ENCODE results near the gene PRPF40A.

Gene PRPF40A

GRCh38 chr2:152678808-152679207 is 38.5 kb downstream of the PRPF40A start:
- no peak overlapping the region for H2AFZ ChIP-seq (ENCODE audit: low read length)
- no peak for TF ChIP-seq EZH2phosphoT487 (IDR thresholded peaks at IDR 0.05; ENCODE audit: low read length)
- TF ChIP-seq, protein P1, sequence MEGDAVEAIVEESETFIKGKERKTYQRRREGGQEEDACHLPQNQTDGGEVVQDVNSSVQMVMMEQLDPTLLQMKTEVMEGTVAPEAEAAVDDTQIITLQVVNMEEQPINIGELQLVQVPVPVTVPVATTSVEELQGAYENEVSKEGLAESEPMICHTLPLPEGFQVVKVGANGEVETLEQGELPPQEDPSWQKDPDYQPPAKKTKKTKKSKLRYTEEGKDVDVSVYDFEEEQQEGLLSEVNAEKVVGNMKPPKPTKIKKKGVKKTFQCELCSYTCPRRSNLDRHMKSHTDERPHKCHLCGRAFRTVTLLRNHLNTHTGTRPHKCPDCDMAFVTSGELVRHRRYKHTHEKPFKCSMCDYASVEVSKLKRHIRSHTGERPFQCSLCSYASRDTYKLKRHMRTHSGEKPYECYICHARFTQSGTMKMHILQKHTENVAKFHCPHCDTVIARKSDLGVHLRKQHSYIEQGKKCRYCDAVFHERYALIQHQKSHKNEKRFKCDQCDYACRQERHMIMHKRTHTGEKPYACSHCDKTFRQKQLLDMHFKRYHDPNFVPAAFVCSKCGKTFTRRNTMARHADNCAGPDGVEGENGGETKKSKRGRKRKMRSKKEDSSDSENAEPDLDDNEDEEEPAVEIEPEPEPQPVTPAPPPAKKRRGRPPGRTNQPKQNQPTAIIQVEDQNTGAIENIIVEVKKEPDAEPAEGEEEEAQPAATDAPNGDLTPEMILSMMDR (IDR thresholded peaks at IDR 0.05; ENCODE audit: low read length), result no peak
- no peak for TF ChIP-seq EZH2 (optimal IDR thresholded peaks at IDR 0.05; ENCODE audit: low read depth, low read length)
- H4K20me1 ChIP-seq (ENCODE audit: insufficient read depth, low read length), result peaks cover 3% of the 10 kb centered on the region; the same call in 1 of the 2 replicates
- no peak overlapping the region for H3K9ac ChIP-seq (ENCODE audit: low read length)
- H3K9me3 ChIP-seq (replicated peaks; ENCODE audit: insufficient read depth, low read length), result no peaks in the 10 kb centered on the region
- H3K36me3 ChIP-seq (replicated peaks; ENCODE audit: insufficient read depth, low read length), result peaks cover 22% of the 10 kb centered on the region; the same call in 1 of the 2 replicates
- no peak overlapping the region for H3K4me3 ChIP-seq (ENCODE audit: low read length)
- no peak overlapping the region for H3K27ac ChIP-seq (ENCODE audit: low read length)
- no peak overlapping the region for H3K4me2 ChIP-seq (ENCODE audit: low read depth, low read length)
- no peak for DNase-seq
- no peaks in the 10 kb centered on the region for H3K4me1 ChIP-seq (ENCODE audit: low read length)
- H3K9me2 ChIP-seq (replicated peaks; ENCODE audit: insufficient read depth, low read length), result no peaks in the 10 kb centered on the region
- H3F3A ChIP-seq (ENCODE audit: insufficient read depth, low read length), result no peaks in the 10 kb centered on the region
- H3K27me3 ChIP-seq (replicated peaks; ENCODE audit: insufficient read depth, low read length), result no peaks in the 10 kb centered on the region
- H3K79me2 ChIP-seq (ENCODE audit: low read length), result peaks cover 29% of the 10 kb centered on the region

- Histone ChIP-seq H3K27ac (ENCODE audit: low read length) (no peak overlapping the region), H3K9me2 (replicated peaks; ENCODE audit: insufficient read depth, low read length) (no peaks in the 10 kb centered on the region), H3K9me3 (replicated peaks; ENCODE audit: insufficient read depth, low read length) (no peaks in the 10 kb centered on the region), H3K36me3 (replicated peaks; ENCODE audit: insufficient read depth, low read length) (peaks cover 22% of the 10 kb centered on the region; the same call in 1 of the 2 replicates), H4K20me1 (ENCODE audit: insufficient read depth, low read length) (no peaks in the 10 kb centered on the region), H3K27me3 (replicated peaks; ENCODE audit: insufficient read depth, low read length) (no peaks in the 10 kb centered on the region), H3K4me2 (ENCODE audit: low read depth, low read length) (no peak overlapping the region), H3K4me3 (ENCODE audit: low read length) (no peak overlapping the region), H3K9ac (ENCODE audit: low read length) (no peak overlapping the region), H3K79me2 (ENCODE audit: low read length) (peaks cover 6% of the 10 kb centered on the region), H3K4me1 (ENCODE audit: low read length) (no peaks in the 10 kb centered on the region), H2AFZ (ENCODE audit: low read length) (no peak overlapping the region), H3F3A (ENCODE audit: insufficient read depth, low read length) (no peaks in the 10 kb centered on the region)
- DNase-seq, result no peak
- TF ChIP-seq EZH2phosphoT487 (IDR thresholded peaks at IDR 0.05; ENCODE audit: low read length) (no peak), EZH2 (optimal IDR thresholded peaks at IDR 0.05; ENCODE audit: low read depth, low read length) (no peak)
- TF ChIP-seq, protein P1 (IDR thresholded peaks at IDR 0.05; ENCODE audit: low read length), result no peak
These were observed 40.8 kb downstream of the PRPF40A start for GRCh38 chr2:152676461-152676860.

DNA sequence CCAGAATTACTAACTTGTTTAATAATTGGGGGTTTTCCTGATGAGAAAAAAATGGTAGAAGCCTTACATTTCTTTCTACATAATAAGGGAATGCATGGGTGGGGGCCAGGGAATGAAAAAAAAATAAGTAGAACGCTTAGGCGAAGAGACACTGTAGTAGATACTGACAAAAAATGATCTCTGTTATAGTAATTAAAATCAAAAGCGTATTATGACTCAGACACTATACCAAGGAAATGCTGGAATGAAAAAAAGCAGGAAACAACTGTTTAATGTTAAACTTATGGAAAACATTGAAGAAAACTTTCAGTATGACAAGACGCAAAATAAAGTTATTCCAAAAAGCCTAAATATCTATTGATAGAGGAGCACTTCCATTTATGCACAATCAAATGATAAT is 42.9 kb downstream of the PRPF40A start:
- H3K36me3 ChIP-seq (replicated peaks; ENCODE audit: insufficient read depth, low read length), result peaks cover 24% of the 10 kb centered on the region; the same call in 1 of the 2 replicates
- no peaks in the 10 kb centered on the region for H3K79me2 ChIP-seq (ENCODE audit: low read length)
- no peaks in the 10 kb centered on the region for H3K4me1 ChIP-seq (ENCODE audit: low read length)
- H3F3A ChIP-seq (ENCODE audit: insufficient read depth, low read length), result no peaks in the 10 kb centered on the region
- TF ChIP-seq, protein P1 (IDR thresholded peaks at IDR 0.05; ENCODE audit: low read length), result no peak
- TF ChIP-seq EZH2phosphoT487 (IDR thresholded peaks at IDR 0.05; ENCODE audit: low read length), result no peak
- no peak overlapping the region for H3K27ac ChIP-seq (ENCODE audit: low read length)
- no peak overlapping the region for H3K9ac ChIP-seq (ENCODE audit: low read length)
- no peaks in the 10 kb centered on the region for H4K20me1 ChIP-seq (ENCODE audit: insufficient read depth, low read length)
- H2AFZ ChIP-seq (ENCODE audit: low read length), result no peak overlapping the region
- H3K9me3 ChIP-seq (replicated peaks; ENCODE audit: insufficient read depth, low read length), result no peaks in the 10 kb centered on the region
- H3K9me2 ChIP-seq (replicated peaks; ENCODE audit: insufficient read depth, low read length), result no peaks in the 10 kb centered on the region
- no peaks in the 10 kb centered on the region for H3K27me3 ChIP-seq (replicated peaks; ENCODE audit: insufficient read depth, low read length)
- no peak for DNase-seq
- H3K4me3 ChIP-seq (ENCODE audit: low read length), result no peak overlapping the region
- H3K4me2 ChIP-seq (ENCODE audit: low read depth, low read length), result no peak overlapping the region

Measured in MM.1S (cell line).